HepG2 (cell line): ENCODE data around the gene PLK2. TPM values are rescaled to one million over a fixed set of nuclear protein-coding genes. Genes with fewer than 3 reads are reported as not detected.

Source experiments
- ATAC-seq: fragments of 200-7000 bp; cut with Tn5 transposase; 3 replicates; pipeline ENCODE4 v1.9.1; 2020; ENCODE audit warnings: mild to moderate bottlenecking, moderate library complexity
- BruUV-seq: library from RNA; stranded (reverse); fragments of 400-500 nt; replicated peaks from 2 replicates; lab custom pipeline; 2021; lab: Mats Ljungman, UMichigan
- CTCF ChIA-PET: fragments of 300-600 bp; formaldehyde crosslinking; extraction: SDS; loops from one replicate; lab custom pipeline; 2021; ENCODE audit warnings: low total read pairs, inconsistent platforms, low intra/inter-chr PET ratio; lab: Yijun Ruan, JAX
- POLR2A ChIA-PET: fragments of 350-600 bp; sonication (Branson Sonifier 250); formaldehyde crosslinking; loops from one replicate; lab custom pipeline; 2020; ENCODE audit warnings: antibody characterized with exemption, inconsistent platforms; lab: Yijun Ruan, JAX
- DNase-seq: peaks from one replicate; pipeline ENCODE4 v3.0.0-alpha.2; 2015; ENCODE audit warnings: low spot score
- FAIRE-seq: peaks from 3 replicates; lab custom pipeline; 2011; peaks lifted over from hg19 to GRCh38; lab: Jason Lieb, UNC
- H2AFZ ChIP-seq: one replicate; pipeline ENCODE4 v1.6.1; 2011; ENCODE audit warnings: low read length, inconsistent platforms
- H3K27ac ChIP-seq: fragments of 300-600 bp; 3 replicates; pipeline ENCODE4 v1.8.0; 2011; ENCODE audit warnings: mixed run types, mild to moderate bottlenecking, mixed read lengths, low read length, inconsistent platforms; ENCODE audit not compliant: insufficient read depth; ENCODE audit errors: extremely low read length
- H3K27me3 ChIP-seq, 2 experiments: fragments of 200-600 bp in 1 of 2; 2 replicates in 1 of 2; 3 replicates in 1 of 2; pipeline versions ENCODE4 v1.6.0 to v1.8.0; 2011; ENCODE audit warnings: low read length in 2 of 2, mild to moderate bottlenecking in 2 of 2, moderate library complexity in 2 of 2, inconsistent platforms in 1 of 2; ENCODE audit not compliant: insufficient read depth in 2 of 2, control insufficient read depth in 1 of 2
- H3K36me3 ChIP-seq, 2 experiments: fragments of 200-600 bp in 1 of 2; replicated peaks in 1 of 2; 2 replicates in 1 of 2; 3 replicates in 1 of 2; pipeline versions ENCODE4 v1.5.1 to v1.8.0; 2011; ENCODE audit warnings: low read length in 2 of 2, inconsistent platforms in 1 of 2; ENCODE audit not compliant: insufficient read depth in 2 of 2, control insufficient read depth in 1 of 2
- H3K4me1 ChIP-seq: 2 replicates; pipeline ENCODE4 v1.5.1; 2012; ENCODE audit warnings: low read length, inconsistent platforms; ENCODE audit not compliant: insufficient read depth
- H3K4me2 ChIP-seq: 2 replicates; pipeline ENCODE4 v1.6.0; 2011; ENCODE audit warnings: low read depth, low read length, inconsistent platforms
- H3K4me3 ChIP-seq, 3 experiments: fragments of 200-600 bp in 1 of 3; sonication (generic), shearing (Covaris generic) in 1 of 3; replicated peaks in 1 of 3; 2 replicates each; pipeline ENCODE4 v1.5.1; 2011 to 2016; ENCODE audit warnings: low read length in 3 of 3, inconsistent platforms in 2 of 3, low read depth in 2 of 3, mild to moderate bottlenecking in 2 of 3, control low read depth in 1 of 3, mixed read lengths in 1 of 3; ENCODE audit not compliant: insufficient read depth in 1 of 3
- H3K79me2 ChIP-seq: one replicate; pipeline ENCODE4 v1.6.1; 2011; ENCODE audit warnings: low read length, inconsistent platforms; ENCODE audit not compliant: insufficient read depth
- H3K9ac ChIP-seq: 2 replicates; pipeline ENCODE4 v1.6.0; 2011; ENCODE audit warnings: mild to moderate bottlenecking, low read depth, low read length, inconsistent platforms; ENCODE audit not compliant: insufficient read depth
- H3K9me3 ChIP-seq: 2 replicates; pipeline ENCODE4 v1.5.1; 2012; ENCODE audit warnings: mild to moderate bottlenecking, low read length
- H4K20me1 ChIP-seq: 2 replicates; pipeline ENCODE4 v1.6.0; 2011; ENCODE audit warnings: inconsistent platforms, mild to moderate bottlenecking, low read length, moderate library complexity; ENCODE audit not compliant: insufficient read depth
- ETS1 ChIP-seq: sonication (generic); formaldehyde crosslinking; IDR thresholded peaks from 2 replicates; pipeline ENCODE4 v1.4.0; 2020; ENCODE audit warnings: missing genetic modification reagents
- SMAD1 ChIP-seq: sonication (generic); formaldehyde crosslinking; IDR thresholded peaks from 2 replicates; pipeline ENCODE4 v1.4.0; 2020; ENCODE audit warnings: missing genetic modification reagents, low read depth, mild to moderate bottlenecking, borderline replicate concordance
- ZNF275 ChIP-seq: sonication (generic); formaldehyde crosslinking; IDR thresholded peaks from 2 replicates; pipeline ENCODE4 v1.8.0; 2022; ENCODE audit warnings: missing genetic modification reagents, mild to moderate bottlenecking, inconsistent platforms, borderline replicate concordance
- ZNF460 ChIP-seq: sonication (generic); formaldehyde crosslinking; IDR thresholded peaks from 2 replicates; pipeline ENCODE4 v1.5.1; 2020; ENCODE audit warnings: missing genetic modification reagents, mild to moderate bottlenecking, borderline replicate concordance
- WGBS: methylation state at CpG from one replicate; pipeline ENCODE4 v1.1.6; 2017; ENCODE audit warnings: low lambda C conversion rate; 5-methylcytosine and 5-hydroxymethylcytosine counted together
- in situ Hi-C: cut with HindIII; loops from 2 replicates; pipeline ENCODE4 v1.10.0; 2017; ENCODE audit warnings: low pct_unique_long_range_greater_than_20kb; ENCODE audit not compliant: extremely low pct_ligation_motif_present
- intact Hi-C: fragments of 100-400 bp; cut with micrococcal nuclease; formaldehyde crosslinking; loops from one replicate; pipeline ENCODE4 v1.10.0; 2022; ENCODE audit not compliant: unreplicated experiment
- polyA plus RNA-seq, 8 experiments: library from polyadenylated mRNA; depleted of rRNA in 3 of 8; stranded (reverse) in 7 of 8; unstranded in 1 of 8; fragments of >200 nt; fragmentation: Illumina TruSeq in 4 of 8; extraction: Trizol in 4 of 8; gene quantifications; 2 replicates each; pipeline versions ENCODE4 v1.2.1 to v1.2.3, GENCODE V29; 2011 to 2016; ENCODE audit warnings: low read depth in 4 of 8, missing spikeins in 1 of 8, mixed read lengths in 1 of 8; ENCODE audit not compliant: insufficient read depth in 1 of 8
- total RNA-seq, 5 experiments: library from RNA; depleted of rRNA; stranded (reverse); fragments of >200 nt; fragmentation: Illumina TruSeq; extraction: Trizol; gene quantifications; 2 replicates each; pipeline ENCODE4 v1.2.3, GENCODE V29; 2016; ENCODE audit warnings: low read depth in 1 of 5

The PLK2 gene
- total and polyA plus RNA-seq, 2 of the 13 experiments (the other 11 are each of a cell fraction or from before 2014, with no cell fraction given), result 9.6 to 29.6 TPM

GRCh38 chr5:58440901-58441460 lies 18.9 kb downstream of the PLK2 start (continued):
- TF ChIP-seq ETS1 (CRISPR knock-in tag), result no peak

GRCh38 chr5:58439094-58439644 lies 20.7 kb downstream of the PLK2 start:
- ATAC-seq, result no peak
- H3K4me3 ChIP-seq, result no peak overlapping the region
- H3K4me1 ChIP-seq, result no peaks in the 10 kb centered on the region
- no peak for DNase-seq
- FAIRE-seq, result no peak
- intact Hi-C loops (no loop called here), in situ Hi-C loops (no loop called here)
- H3K27ac ChIP-seq, result no peak overlapping the region
- CTCF ChIA-PET, result no interaction called here
- POLR2A ChIA-PET, result no interaction called here
- TF ChIP-seq ZNF275 (CRISPR knock-in tag), result no peak
- no peak for TF ChIP-seq ZNF460 (CRISPR knock-in tag)
- no peak for TF ChIP-seq SMAD1 (CRISPR knock-in tag)
- no TSS peak for BruUV-seq
- H3K36me3 ChIP-seq, result no peaks in the 10 kb centered on the region
- H3K27me3 ChIP-seq, result no peaks in the 10 kb centered on the region
- no peaks in the 10 kb centered on the region for H3K79me2 ChIP-seq
- no peaks in the 10 kb centered on the region for H4K20me1 ChIP-seq
- 49% methylated on average over 4 of the region's 5 CpGs for WGBS
- H3K4me2 ChIP-seq, result no peak overlapping the region
- no peak overlapping the region for H2AFZ ChIP-seq
- H3K9ac ChIP-seq, result no peak overlapping the region
- no peaks in the 10 kb centered on the region for H3K9me3 ChIP-seq
